ENCODE results near the gene PDE4B. TPM values are rescaled to one million over a fixed set of nuclear protein-coding genes. Genes with fewer than 3 reads are reported as not detected.
A peak's percentile ranks its signal among the peaks of the same experiment; 100 is the strongest.

PDE4B gene
- total RNA-seq, 1 donor from 2014 or later, result 7.2 TPM

- H3K27me3 Mint-ChIP-seq (ENCODE audit: unreplicated experiment), result no peaks in the 10 kb centered on the region
- peaks cover 9% of the 10 kb centered on the region for H3K4me1 Mint-ChIP-seq (ENCODE audit: low read depth, unreplicated experiment)
- H3K36me3 Mint-ChIP-seq (ENCODE audit: unreplicated experiment), result no peaks in the 10 kb centered on the region
- H3K27ac Mint-ChIP-seq (ENCODE audit: unreplicated experiment), result peak overlapping the region; percentile 20
- DNase-seq, result no peak
- no peaks in the 10 kb centered on the region for H3K9me3 Mint-ChIP-seq (ENCODE audit: unreplicated experiment)
- TF ChIP-seq CTCF (IDR thresholded peaks at IDR 0.05; ENCODE audit: partially characterized antibody, unreplicated experiment), result no peak
- H3K4me3 Mint-ChIP-seq (ENCODE audit: unreplicated experiment), result no peak overlapping the region
Observed at GRCh38 chr1:65955503-65955902, 162.8 kb downstream of the PDE4B start.

- H3K27ac Mint-ChIP-seq (ENCODE audit: unreplicated experiment), result no peak overlapping the region
- no peak for DNase-seq
- peak; percentile 86 for TF ChIP-seq CTCF (IDR thresholded peaks at IDR 0.05; ENCODE audit: partially characterized antibody, unreplicated experiment)
- H3K36me3 Mint-ChIP-seq (ENCODE audit: unreplicated experiment), result no peaks in the 10 kb centered on the region
- no peaks in the 10 kb centered on the region for H3K27me3 Mint-ChIP-seq (ENCODE audit: unreplicated experiment)
- peaks cover 9% of the 10 kb centered on the region for H3K4me1 Mint-ChIP-seq (ENCODE audit: low read depth, unreplicated experiment)
- peaks cover 2% of the 10 kb centered on the region for H3K9me3 Mint-ChIP-seq (ENCODE audit: unreplicated experiment)
- no peak overlapping the region for H3K4me3 Mint-ChIP-seq (ENCODE audit: unreplicated experiment)
Observed at GRCh38 chr1:65958561-65959350, 166.1 kb downstream of the PDE4B start.

- peaks cover 6% of the 10 kb centered on the region for H3K4me1 Mint-ChIP-seq (ENCODE audit: low read depth, unreplicated experiment)
- no peaks in the 10 kb centered on the region for H3K36me3 Mint-ChIP-seq (ENCODE audit: unreplicated experiment)
- no peaks in the 10 kb centered on the region for H3K27me3 Mint-ChIP-seq (ENCODE audit: unreplicated experiment)
- H3K4me3 Mint-ChIP-seq (ENCODE audit: unreplicated experiment), result no peak overlapping the region
- DNase-seq, result no peak
- TF ChIP-seq CTCF (IDR thresholded peaks at IDR 0.05; ENCODE audit: partially characterized antibody, unreplicated experiment), result no peak
- peaks cover 2% of the 10 kb centered on the region for H3K9me3 Mint-ChIP-seq (ENCODE audit: unreplicated experiment)
- H3K27ac Mint-ChIP-seq (ENCODE audit: unreplicated experiment), result no peak overlapping the region
Observed at GRCh38 chr1:65959896-65960567, 167.3 kb downstream of the PDE4B start.

GRCh38 chr1:65963156-65963888, 170.6 kb downstream of the PDE4B start:
- H3K27ac Mint-ChIP-seq (ENCODE audit: unreplicated experiment), result no peak overlapping the region
- no peak overlapping the region for H3K4me3 Mint-ChIP-seq (ENCODE audit: unreplicated experiment)
- no peak for DNase-seq
- no peaks in the 10 kb centered on the region for H3K36me3 Mint-ChIP-seq (ENCODE audit: unreplicated experiment)
- H3K9me3 Mint-ChIP-seq (ENCODE audit: unreplicated experiment), result peaks cover 6% of the 10 kb centered on the region
- no peaks in the 10 kb centered on the region for H3K4me1 Mint-ChIP-seq (ENCODE audit: low read depth, unreplicated experiment)
- no peaks in the 10 kb centered on the region for H3K27me3 Mint-ChIP-seq (ENCODE audit: unreplicated experiment)
- no peak for TF ChIP-seq CTCF (IDR thresholded peaks at IDR 0.05; ENCODE audit: partially characterized antibody, unreplicated experiment)

Data from glutamatergic neuron (in vitro differentiated cells).